Tibial artery (tissue), 4 donors: Measurements from ENCODE around the gene PCBP3.

ENCODE experiments used
- DNase-seq, 2 donors: peaks; one replicate each; pipeline ENCODE4 v3.0.0-alpha.2; 2019
- H3K27ac ChIP-seq, 2 donors: fragments of 200-600 bp; sonication (generic) in 1 of 2; 1 replicate in 1 of 2; 2 replicates in 1 of 2; pipeline ENCODE4 v1.5.1; 2018 to 2019; ENCODE audit warnings: mild to moderate bottlenecking in 1 of 2
- H3K27me3 ChIP-seq, 2 donors: fragments of 200-600 bp; sonication (generic) in 1 of 2; one replicate each; pipeline versions ENCODE4 v1.5.1 to v1.6.0; 2016 to 2019
- H3K36me3 ChIP-seq, 3 donors: fragments of 200-600 bp; sonication (generic) in 2 of 3; one replicate each; pipeline ENCODE4 v1.5.1; 2016 to 2019; ENCODE audit warnings: mild to moderate bottlenecking in 2 of 3
- H3K4me1 ChIP-seq, 4 donors: fragments of 200-600 bp; sonication (generic) in 2 of 4; 1 replicate in 3 of 4; 2 replicates in 1 of 4; pipeline ENCODE4 v1.5.1; 2016 to 2019
- H3K4me3 ChIP-seq, 2 donors: fragments of 200-600 bp; sonication (generic) in 1 of 2; 1 replicate in 1 of 2; 2 replicates in 1 of 2; pipeline ENCODE4 v1.5.1; 2018 to 2019; ENCODE audit warnings: mild to moderate bottlenecking in 2 of 2
- H3K9me3 ChIP-seq, 3 donors: fragments of 200-600 bp; sonication (generic) in 1 of 3; one replicate each; pipeline ENCODE4 v1.5.1; 2016 to 2019
- CTCF ChIP-seq, 2 experiments: fragments of 200-600 bp in 1 of 2; fragments of 450-650 bp in 1 of 2; IDR thresholded peaks; one replicate each; pipeline ENCODE4 v1.5.1; 2017 to 2019; ENCODE audit warnings: antibody characterized with exemption in 2 of 2, mild to moderate bottlenecking in 1 of 2, moderate library complexity in 1 of 2
- intact Hi-C: fragments of 100-400 bp; cut with DNase I; formaldehyde crosslinking; loops from one replicate; pipeline ENCODE4 v1.15.0; 2023; ENCODE audit warnings: low total_unique reads

PCBP3 gene

GRCh38 chr21:45598109-45598508 is 45.4 kb upstream of the PCBP3 start:
- Histone ChIP-seq H3K36me3 (no peaks in the 10 kb centered on the region), H3K4me1 (peaks cover 0 to 5% (median 0%) of the 10 kb centered on the region in 4 donors), H3K27ac (no peak overlapping the region), H3K9me3 (no peaks in the 10 kb centered on the region), H3K4me3 (no peak overlapping the region), H3K27me3 (peaks cover 0 to 62% of the 10 kb centered on the region in 2 donors)
- peak in 1 of 2 donors; percentile 13 for DNase-seq
- TF ChIP-seq CTCF (IDR thresholded peaks at IDR 0.05) = no peak
- intact Hi-C loops = loop anchor here (5.0 kb wide), 1 partner anchor 41 kb away; no protein-coding TSS in a partner anchor

GRCh38 chr21:45598666-45599065 is 44.9 kb upstream of the PCBP3 start:
- Histone ChIP-seq H3K36me3 (no peaks in the 10 kb centered on the region), H3K9me3 (peaks cover 2 to 5% (median 5%) of the 10 kb centered on the region in 3 donors), H3K27me3 (peaks cover 0 to 62% of the 10 kb centered on the region in 2 donors), H3K4me1 (peaks cover 0 to 5% (median 0%) of the 10 kb centered on the region in 4 donors), H3K4me3 (no peak overlapping the region), H3K27ac (no peak overlapping the region)
- peak in 1 of 2 donors; percentile 56 for DNase-seq
- intact Hi-C loops = loop anchor here (5.0 kb wide), 1 partner anchor 41 kb away; no protein-coding TSS in a partner anchor
- TF ChIP-seq CTCF (IDR thresholded peaks at IDR 0.05) = no peak

- Histone ChIP-seq H3K9me3 (peaks cover 2 to 10% (median 7%) of the 10 kb centered on the region in 3 donors), H3K27ac (no peak overlapping the region), H3K36me3 (no peaks in the 10 kb centered on the region), H3K27me3 (peaks cover 0 to 62% of the 10 kb centered on the region in 2 donors), H3K4me1 (peaks cover 0 to 5% (median 0%) of the 10 kb centered on the region in 4 donors), H3K4me3 (no peak overlapping the region)
- peak in 1 of 2 donors; percentile 49 for DNase-seq
- TF ChIP-seq CTCF (IDR thresholded peaks at IDR 0.05) = no peak
- intact Hi-C loops = loop anchor here (5.0 kb wide), 1 partner anchor 42 kb away; no protein-coding TSS in a partner anchor
These were observed 44.4 kb upstream of the PCBP3 start for GRCh38 chr21:45599146-45599581.

- Histone ChIP-seq H3K27me3 (peaks cover 0 to 52% of the 10 kb centered on the region in 2 donors), H3K4me3 (no peak overlapping the region), H3K9me3 (peaks cover 2 to 10% (median 7%) of the 10 kb centered on the region in 3 donors), H3K27ac (no peak overlapping the region), H3K4me1 (peaks cover 0 to 5% (median 0%) of the 10 kb centered on the region in 4 donors), H3K36me3 (no peaks in the 10 kb centered on the region)
- TF ChIP-seq CTCF (IDR thresholded peaks at IDR 0.05) = no peak
- DNase-seq = peak in 1 of 2 donors; percentile 24
- intact Hi-C loops = no loop called here
These were observed 43.3 kb upstream of the PCBP3 start for GRCh38 chr21:45600248-45600647.

GRCh38 chr21:45601551-45601950 is 42.0 kb upstream of the PCBP3 start:
- Histone ChIP-seq H3K9me3 (peaks cover 2 to 10% (median 7%) of the 10 kb centered on the region in 3 donors), H3K4me1 (peaks cover 0 to 5% (median 0%) of the 10 kb centered on the region in 4 donors)
- intact Hi-C loops = no loop called here

More at GRCh38 chr21:45601551-45601950, 42.0 kb upstream of the PCBP3 start:
- TF ChIP-seq CTCF (IDR thresholded peaks at IDR 0.05) = no peak
- peak in 1 of 2 donors; percentile 39 for DNase-seq
- Histone ChIP-seq H3K27me3 (peaks cover 0 to 41% of the 10 kb centered on the region in 2 donors), H3K27ac (no peak overlapping the region), H3K4me3 (no peak overlapping the region), H3K36me3 (no peaks in the 10 kb centered on the region)
